Measurements from ENCODE around the gene MTERF2.
"Not testable (repeated sequence)": the region's sequence is repeated elsewhere in the genome, so short reads cannot be mapped to it uniquely, and the experiment has no call there.

MTERF2 gene, protein sequence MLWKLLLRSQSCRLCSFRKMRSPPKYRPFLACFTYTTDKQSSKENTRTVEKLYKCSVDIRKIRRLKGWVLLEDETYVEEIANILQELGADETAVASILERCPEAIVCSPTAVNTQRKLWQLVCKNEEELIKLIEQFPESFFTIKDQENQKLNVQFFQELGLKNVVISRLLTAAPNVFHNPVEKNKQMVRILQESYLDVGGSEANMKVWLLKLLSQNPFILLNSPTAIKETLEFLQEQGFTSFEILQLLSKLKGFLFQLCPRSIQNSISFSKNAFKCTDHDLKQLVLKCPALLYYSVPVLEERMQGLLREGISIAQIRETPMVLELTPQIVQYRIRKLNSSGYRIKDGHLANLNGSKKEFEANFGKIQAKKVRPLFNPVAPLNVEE

DNA sequence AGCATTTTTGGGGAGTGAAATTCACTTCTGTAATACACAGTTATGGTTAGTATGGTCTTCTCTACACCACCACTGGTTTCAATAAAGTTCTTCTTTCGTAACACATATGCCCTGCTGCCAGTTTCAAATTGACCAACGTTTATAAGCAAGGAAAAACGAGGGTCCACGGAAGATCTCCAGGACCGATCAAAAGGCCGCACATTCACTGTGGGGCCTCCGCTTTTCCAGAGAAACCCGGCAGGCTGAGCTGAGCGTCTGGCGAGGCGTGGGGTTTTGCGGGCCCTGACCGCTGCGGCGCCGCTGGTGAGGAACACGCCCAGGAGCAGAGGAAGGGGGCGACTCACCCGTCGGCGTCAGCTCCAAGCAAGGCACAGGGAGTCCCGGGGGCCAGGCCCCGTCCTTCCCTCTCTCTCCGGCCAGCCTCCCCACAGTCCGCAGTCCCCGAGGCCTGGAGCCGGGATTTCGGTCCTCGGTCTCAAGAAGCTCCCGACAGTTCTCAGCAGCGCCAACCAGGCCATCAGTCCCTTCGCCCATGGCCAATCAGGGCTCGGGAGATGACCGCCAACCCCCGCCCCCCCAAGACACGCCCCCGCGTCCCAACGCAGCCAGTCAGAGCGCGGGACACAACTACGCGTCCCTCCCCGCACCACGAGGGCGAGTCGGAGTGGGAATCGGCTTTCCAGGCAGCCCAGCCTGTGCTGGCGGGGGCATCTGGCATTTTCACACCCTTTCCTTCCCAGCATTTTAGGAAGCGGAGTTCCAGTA, at the start of gene MTERF2:
TSS of gene MTERF2 (minus strand) at position 522 of the 765 bp plus-strand sequence. CDS start 8,432 bp downstream, outside the sequence.
- DNase-seq (ENCODE audit: low spot score), result peak; percentile 95

DNA sequence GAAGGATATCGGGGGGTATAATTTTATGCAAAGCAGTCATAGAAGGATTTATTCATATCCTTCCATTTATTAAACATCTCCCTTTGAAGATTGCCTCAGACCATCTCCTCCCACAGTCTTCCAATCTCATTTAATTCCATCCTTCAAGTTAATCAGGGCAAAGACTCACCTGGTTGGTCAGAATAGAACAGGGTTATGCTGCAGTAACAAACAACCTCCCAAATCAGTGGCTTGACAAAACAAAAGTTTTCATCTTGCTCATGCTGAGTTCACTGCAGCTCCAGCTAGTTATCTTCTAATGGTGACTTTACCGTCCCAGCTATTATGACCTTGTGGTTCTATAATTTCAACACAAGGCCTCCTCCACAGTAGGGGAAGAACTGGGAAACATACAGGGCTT, 48.8 kb upstream of the MTERF2 start:
- no peak for DNase-seq (ENCODE audit: low spot score)

DNA sequence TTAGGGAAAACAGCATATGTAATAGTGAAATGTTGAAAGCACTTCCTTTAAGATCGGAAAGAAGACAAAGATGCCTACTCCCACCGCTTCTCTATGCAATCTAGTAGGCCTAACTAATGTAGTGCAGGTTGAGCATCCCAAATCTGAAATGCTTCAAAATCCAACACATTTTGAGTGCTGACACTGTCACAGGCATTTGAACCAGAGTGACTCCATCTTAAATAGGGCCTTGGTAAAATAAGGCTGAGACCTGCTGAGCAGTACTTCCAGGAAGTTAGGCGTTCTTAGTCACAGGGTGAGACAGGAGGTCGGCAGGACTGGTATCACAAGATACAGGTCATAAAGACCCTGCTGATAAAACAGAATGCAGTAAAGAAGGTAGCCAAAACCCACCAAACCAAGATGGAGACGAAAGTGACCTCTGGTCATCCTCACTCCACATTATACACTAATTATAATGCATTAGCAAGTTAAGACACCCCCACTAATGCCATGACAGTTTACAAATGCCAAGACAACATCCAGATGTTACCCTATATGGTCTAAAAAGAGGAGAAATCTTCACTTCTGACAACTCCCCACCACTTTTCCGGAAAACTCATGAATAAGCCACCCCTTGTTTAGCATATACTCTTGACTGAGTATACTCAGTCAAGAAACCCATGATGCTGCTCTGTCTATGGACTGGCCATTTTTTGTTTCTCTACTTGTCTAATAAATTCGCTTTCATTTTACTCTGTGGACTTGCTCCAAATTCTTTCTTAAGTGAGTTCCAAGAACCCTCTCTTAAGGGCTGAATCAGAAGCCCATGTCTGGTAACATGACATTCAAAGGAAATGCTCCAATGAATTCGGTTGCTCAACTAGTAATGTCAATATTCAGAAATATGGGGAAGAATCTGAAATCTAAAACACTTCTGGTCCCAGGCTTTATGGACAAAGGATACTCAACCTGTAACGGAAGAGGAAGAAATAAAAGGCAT, 47.1 kb upstream of the MTERF2 start:
- DNase-seq (ENCODE audit: low spot score), result no peak

GRCh38 chr12:107032266-107032665, 45.3 kb upstream of the MTERF2 start:
- no peak for DNase-seq (ENCODE audit: low spot score)

DNA sequence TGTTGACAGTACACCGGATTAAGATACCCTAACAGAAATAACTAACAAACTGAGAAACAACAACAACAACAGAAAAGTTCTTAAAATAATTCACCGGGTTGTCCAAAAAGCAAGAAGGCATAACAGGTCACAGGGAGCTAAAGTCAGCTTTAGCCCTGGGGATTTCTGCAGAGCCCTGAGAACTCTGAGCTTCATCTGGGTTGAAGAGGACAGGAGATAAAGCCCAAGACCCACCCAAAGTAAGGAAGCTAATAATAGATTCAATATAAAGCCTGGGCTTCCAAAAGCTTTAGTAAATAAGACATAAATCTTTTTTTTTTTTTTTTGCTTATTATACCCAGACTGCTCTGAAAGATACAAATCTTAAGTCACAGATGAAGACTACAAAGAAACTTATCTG, 44.1 kb upstream of the MTERF2 start:
- no peak for DNase-seq (ENCODE audit: low spot score)

- no peak for DNase-seq (ENCODE audit: low spot score)
Measured at GRCh38 chr12:107029081-107029480, 42.1 kb upstream of the MTERF2 start.

DNA sequence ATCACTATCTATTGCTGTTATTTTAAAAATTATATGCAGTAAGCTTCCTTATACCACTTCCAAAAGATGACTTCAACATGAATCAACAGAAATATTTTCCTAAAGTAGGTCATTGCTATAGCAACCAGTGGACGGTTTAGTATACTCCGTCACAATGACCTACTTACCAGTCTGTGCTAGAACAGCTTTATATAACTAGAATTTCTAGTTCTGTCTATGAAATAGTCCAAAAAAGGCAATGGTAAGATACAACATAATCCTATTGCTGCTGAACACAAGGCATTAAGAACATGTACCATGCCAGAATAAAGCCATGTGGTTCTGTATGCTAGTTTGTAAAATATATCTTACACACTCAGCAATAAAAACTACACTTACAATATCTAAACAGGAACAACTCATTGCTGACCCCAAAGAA, 40.7 kb upstream of the MTERF2 start:
- DNase-seq (ENCODE audit: low spot score), result peak; percentile 48

DNA sequence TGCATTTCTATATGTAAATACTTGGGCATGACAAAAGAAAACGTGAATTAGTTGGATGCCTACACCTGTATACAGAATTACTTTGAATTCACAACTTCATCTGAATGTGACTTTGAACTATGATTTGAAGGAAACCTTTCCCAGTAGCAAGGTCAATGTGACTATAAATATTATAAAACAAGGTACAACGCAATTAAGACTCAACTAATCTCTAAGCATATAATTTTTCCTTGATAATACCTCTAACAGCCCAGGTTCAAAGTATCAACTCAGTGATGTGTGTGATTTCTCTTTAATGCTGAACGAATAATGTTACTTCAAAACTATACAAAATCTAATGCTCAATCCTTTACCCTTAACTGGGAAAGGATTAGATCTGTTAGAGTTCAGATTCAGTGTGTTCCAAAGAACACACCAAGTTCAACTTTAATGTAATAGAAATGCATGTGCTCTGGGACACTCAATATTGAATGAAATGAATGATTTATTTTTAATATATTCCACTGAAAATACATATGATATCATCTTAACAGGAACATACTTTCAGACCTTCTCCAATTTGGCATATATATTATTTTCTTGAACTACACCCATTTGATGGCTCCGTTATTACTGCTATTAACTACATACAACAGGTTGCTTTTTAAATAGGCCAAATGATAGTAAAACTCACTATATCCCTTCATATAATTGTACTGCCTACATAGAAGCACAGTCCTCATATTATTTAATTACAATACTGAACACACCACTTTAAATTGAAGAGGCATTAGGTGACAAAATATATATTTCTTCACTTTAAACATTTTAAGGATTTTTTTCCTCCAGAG, 40.1 kb upstream of the MTERF2 start:
- DNase-seq (ENCODE audit: low spot score), result no peak

- not testable (repeated sequence) for DNase-seq (ENCODE audit: low spot score)
Measured at GRCh38 chr12:107026356-107026755, 39.4 kb upstream of the MTERF2 start.

DNA sequence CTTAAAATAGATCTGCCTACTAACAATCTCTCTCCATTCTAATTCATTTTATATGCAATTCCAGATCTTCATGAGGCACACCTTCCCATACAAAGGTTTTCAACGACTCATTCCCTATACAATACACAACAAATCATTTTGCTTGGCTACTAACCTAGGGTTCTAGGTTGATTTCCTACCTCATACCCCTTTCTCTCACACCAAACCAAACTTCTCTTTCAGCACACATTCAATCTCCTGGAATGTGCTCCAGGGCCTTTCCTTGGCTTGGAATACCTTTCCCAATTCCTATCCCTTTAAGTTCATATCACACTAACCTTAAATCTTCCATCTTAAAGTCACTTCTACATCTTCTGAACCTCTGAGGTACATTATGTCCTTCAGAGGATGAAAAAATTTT, 38.7 kb upstream of the MTERF2 start:
- no peak for DNase-seq (ENCODE audit: low spot score)

DNA sequence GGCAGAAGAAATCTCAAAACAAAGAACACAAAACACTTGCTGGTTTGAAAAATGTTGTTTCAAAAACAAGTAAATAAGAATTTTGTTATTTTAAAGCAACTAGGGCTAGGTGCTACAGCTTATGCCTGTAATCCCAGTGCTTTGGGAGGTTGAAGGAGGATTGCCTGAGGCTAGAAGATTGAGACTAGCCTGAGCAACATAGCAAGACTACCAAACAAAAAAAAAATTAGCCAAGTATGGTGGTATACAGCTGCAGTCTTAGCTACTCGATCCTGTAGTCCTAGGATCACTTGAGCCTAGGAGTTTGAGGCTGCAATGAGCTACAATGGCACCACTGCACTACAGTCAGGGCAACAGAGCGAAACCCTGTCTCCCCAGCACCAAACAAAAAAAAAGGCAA, 32.6 kb upstream of the MTERF2 start:
- no peak for DNase-seq (ENCODE audit: low spot score)

- DNase-seq (ENCODE audit: low spot score), result no peak
Measured at GRCh38 chr12:107017042-107017441, 30.1 kb upstream of the MTERF2 start.

GRCh38 chr12:107014055-107014454, 27.1 kb upstream of the MTERF2 start:
- no peak for DNase-seq (ENCODE audit: low spot score)

DNA sequence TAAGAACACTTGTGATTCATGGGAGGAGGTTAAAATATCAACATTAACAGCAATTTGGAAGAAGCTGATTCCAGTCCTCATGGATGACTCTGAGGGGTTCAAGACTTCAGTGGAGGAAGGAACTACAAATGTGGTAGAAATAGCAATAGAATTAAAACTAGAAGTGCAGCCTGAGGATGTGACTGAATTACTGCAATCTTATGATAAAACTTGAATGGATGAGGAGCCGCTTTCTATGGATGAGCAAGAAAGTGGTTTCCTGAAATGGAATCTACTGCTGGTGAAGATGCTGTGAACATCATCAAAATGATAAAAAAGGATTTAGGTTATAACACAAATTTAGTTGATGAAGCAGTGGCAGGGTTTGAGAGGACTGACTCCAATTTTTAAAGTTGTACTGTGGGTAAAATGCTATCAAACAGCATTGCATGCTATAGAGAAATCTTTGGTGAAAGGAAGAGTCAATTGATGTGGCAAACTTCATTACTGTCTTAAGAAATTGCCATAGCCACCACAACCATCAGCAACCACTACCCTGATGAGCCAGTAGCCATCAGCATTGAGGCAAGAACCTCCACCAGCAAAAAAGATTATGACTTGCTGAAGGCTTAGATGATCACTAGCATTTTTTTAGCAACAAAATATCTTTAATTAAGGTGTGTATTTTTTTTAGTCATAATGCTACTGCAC, 25.9 kb upstream of the MTERF2 start:
- no peak for DNase-seq (ENCODE audit: low spot score)

DNA sequence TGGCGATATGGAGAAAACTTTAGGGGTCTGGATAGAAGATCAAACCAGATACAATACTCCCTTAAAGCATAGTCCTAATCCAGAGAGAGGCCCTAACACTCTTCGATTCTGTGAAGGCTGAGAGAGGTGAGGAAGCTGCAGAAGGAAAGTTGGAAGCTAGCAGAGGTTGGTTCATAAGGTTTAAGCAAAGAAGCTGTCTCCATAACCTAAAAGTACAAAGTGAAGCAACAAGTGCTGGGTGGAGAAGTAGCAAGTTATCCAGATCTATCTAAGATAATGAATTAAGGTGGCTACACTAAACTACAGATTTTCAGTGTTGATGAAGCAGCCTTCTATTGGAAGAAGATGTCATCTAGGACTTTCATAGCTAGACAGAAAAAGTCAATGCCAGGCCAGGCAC, 24.6 kb upstream of the MTERF2 start:
- no peak for DNase-seq (ENCODE audit: low spot score)

GRCh38 chr12:107007411-107007810, 20.5 kb upstream of the MTERF2 start:
- DNase-seq (ENCODE audit: low spot score), result no peak

DNA sequence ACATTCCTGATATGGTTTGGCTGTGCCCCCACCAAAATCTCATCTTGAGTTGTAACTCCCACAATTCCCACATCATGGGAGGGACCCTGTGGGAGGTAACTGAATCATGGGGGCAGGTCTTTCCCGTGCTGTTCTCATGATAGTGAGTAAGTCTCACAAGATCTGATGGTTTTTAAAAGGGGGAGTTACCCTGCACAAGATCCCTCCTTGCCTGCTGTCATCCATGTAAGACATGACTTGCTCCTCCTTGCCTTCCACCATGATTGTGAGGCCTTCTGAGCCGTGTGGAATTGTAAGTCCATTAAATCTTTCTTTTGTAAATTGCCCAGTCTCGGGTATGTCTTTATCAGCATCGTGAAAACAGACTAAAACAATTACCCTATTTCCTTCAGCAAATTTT, 15.7 kb upstream of the MTERF2 start:
- DNase-seq (ENCODE audit: low spot score), result not testable (repeated sequence)

DNA sequence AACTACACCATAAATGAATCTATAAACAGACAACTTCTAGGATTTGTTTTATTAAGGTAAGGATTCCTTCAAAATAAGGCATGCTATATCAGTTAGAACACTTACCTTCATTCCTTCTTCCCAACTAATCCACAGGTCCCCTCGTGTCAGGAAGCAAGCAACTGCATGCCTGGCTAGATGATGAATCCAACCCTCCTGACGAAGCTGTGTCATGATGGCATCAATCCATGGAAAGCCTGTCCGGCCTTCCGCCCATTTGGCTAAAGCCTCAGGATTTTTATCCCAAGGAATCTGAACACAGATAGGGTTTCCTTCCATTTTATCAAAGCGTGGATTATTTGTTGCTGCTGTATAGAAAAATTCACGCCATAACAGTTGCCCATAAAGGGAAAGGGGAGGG, 12.5 kb upstream of the MTERF2 start:
- no peak for DNase-seq (ENCODE audit: low spot score)

GRCh38 chr12:106997916-106998315, 11.0 kb upstream of the MTERF2 start:
- DNase-seq (ENCODE audit: low spot score), result no peak

DNA sequence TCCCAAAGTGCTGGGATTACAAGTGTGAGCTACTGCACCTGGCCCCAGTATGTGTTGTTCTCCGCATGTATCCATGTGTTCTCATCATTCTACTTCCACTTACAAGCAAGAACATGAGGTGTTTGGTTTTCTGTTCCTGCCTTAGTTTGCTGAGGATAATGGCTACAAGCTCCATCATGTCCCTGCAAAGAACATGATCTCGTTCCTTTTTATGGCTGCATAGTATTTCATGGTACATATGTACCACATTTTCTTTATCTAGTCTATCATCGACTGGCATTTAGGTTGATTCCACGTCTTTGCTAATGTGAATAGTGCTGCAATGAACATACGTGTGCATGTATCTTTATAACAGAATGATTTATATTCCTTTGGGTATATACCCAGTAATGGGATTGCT, 9.2 kb upstream of the MTERF2 start:
- DNase-seq (ENCODE audit: low spot score), result not testable (repeated sequence)
